Stomach smooth muscle (tissue), 2 donors: ENCODE measurements around the gene AIP.
"Not testable (repeated sequence)": the region's sequence is repeated elsewhere in the genome, so short reads cannot be mapped to it uniquely, and the experiment has no call there.

Experiments used
- H3K27ac ChIP-seq: one replicate; pipeline ENCODE4 v1.7.0; 2013; ENCODE audit warnings: mild to moderate bottlenecking, low read length, inconsistent platforms
- H3K27me3 ChIP-seq, 2 donors: one replicate each; pipeline ENCODE4 v1.7.0; 2013; ENCODE audit warnings: low read length in 2 of 2; ENCODE audit not compliant: insufficient read depth in 2 of 2, control insufficient read depth in 1 of 2
- H3K36me3 ChIP-seq, 2 donors: one replicate each; pipeline ENCODE4 v1.7.0; 2013; ENCODE audit warnings: low read length in 2 of 2; ENCODE audit not compliant: control insufficient read depth in 2 of 2, insufficient read depth in 2 of 2
- H3K4me1 ChIP-seq: one replicate; pipeline ENCODE4 v1.7.0; 2013; ENCODE audit warnings: low read length; ENCODE audit not compliant: control insufficient read depth, insufficient read depth
- H3K4me3 ChIP-seq, 2 donors: one replicate each; pipeline ENCODE4 v1.7.0; 2013; ENCODE audit warnings: low read length in 2 of 2
- H3K9ac ChIP-seq, 2 donors: one replicate each; pipeline ENCODE4 v1.7.0; 2013; ENCODE audit warnings: low read length in 2 of 2, mild to moderate bottlenecking in 1 of 2
- H3K9me3 ChIP-seq, 2 donors: one replicate each; pipeline ENCODE4 v1.7.0; 2013; ENCODE audit warnings: low read length in 2 of 2; ENCODE audit not compliant: control insufficient read depth in 2 of 2
- donor health status: healthy.
- donor health status: Pancreatic carcinoma.

AIP gene

DNA sequence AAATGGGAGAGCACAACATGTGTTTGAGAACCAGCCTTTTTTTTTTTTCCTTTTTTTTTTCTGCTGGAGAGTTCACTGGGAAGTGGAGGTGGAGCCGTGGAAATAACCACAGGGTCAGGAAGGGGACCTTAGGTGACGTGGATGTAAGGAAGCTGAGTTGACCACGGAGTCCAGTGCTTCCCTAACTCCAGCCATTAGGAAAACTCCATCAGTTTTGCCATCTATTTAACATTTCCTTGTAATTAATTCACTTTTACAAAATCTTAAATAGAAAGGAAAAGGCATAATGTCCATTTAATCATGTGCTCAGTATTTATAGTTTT lies 27.2 kb downstream of the AIP start:
- Histone ChIP-seq H3K36me3 (no peaks in the 10 kb centered on the region), H3K9ac (no peak overlapping the region), H3K4me1 (peaks cover 33% of the 10 kb centered on the region), H3K4me3 (no peak overlapping the region), H3K9me3 (no peaks in the 10 kb centered on the region), H3K27me3 (peaks cover under 1 to 3% of the 10 kb centered on the region in 2 donors), H3K27ac (no peak overlapping the region)

DNA sequence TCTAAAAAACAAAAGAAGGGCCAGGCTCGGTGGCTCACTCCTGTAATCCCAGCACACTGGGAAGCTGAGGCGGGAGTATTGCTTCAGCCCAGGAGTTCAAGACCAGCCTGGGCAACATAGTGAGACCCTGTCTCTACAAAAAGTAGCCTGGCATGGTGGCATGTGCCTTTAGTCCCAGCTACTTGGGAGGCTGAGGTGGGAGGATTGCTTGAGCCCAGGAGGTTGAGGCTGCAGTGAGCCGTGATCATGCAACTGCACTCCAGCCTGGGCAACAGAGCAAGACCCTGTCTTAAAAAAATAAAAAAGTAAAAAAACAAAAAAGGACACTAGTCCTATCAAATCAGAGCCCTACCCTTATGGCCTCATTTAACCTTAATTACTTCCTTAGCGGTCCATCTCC lies 28.7 kb downstream of the AIP start:
- H3K4me1 ChIP-seq, result peaks cover 19% of the 10 kb centered on the region
- H3K36me3 ChIP-seq, H3K27me3 ChIP-seq, H3K9me3 ChIP-seq, H3K4me3 ChIP-seq, H3K27ac ChIP-seq, H3K9ac ChIP-seq: not testable (repeated sequence)

DNA sequence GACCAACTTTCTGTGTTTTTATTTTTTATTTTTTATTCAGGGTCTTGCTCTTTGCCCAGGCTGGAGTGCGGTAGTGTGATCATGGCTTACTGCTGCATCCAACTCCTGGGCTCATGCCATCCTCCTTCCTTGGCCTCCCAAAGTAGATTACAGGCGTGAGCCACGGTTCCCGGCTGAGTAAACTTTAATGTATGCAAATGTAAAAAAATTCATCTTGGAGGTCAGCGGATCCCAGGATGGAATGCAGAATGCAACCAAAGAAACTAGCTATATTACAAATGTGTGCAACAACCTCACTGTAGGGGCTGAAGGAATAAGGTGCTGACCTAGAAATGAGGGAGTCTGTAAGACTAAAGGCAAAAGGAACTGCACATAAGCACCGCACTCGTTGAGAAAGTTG lies 31.3 kb downstream of the AIP start:
- no peak overlapping the region for H3K9ac ChIP-seq
- no peaks in the 10 kb centered on the region for H3K9me3 ChIP-seq
- no peak overlapping the region for H3K4me3 ChIP-seq
- peaks cover 0 to 4% of the 10 kb centered on the region in 2 donors for H3K27me3 ChIP-seq
- H3K4me1 ChIP-seq, result no peaks in the 10 kb centered on the region
- H3K36me3 ChIP-seq, result no peaks in the 10 kb centered on the region
- H3K27ac ChIP-seq, result no peak overlapping the region

DNA sequence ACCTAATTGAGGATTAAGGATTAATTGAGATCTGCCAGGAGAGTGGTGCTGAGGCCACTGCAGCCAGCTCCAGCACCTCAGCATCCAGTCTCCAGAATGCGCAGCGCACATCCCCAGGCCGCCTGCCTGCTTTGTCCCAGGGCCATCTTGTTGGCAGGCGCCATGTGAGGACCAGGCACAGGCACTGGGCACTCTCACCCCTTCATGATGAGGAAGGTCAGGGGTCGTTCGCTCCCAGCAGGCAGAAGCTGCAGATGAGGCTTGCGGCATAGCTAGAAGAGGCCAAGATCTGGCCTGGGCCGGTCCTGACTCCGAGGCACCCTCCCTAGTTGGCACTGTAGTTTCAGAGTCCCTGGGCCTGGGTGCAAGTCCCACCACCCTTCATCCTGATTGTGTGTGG lies 34.0 kb downstream of the AIP start:
- H3K9ac ChIP-seq, result no peak overlapping the region
- H3K4me3 ChIP-seq, result no peak overlapping the region
- no peaks in the 10 kb centered on the region for H3K9me3 ChIP-seq
- no peak overlapping the region for H3K27ac ChIP-seq
- H3K4me1 ChIP-seq, result no peaks in the 10 kb centered on the region
- H3K36me3 ChIP-seq, result no peaks in the 10 kb centered on the region
- H3K27me3 ChIP-seq, result peaks cover 0 to 4% of the 10 kb centered on the region in 2 donors

DNA sequence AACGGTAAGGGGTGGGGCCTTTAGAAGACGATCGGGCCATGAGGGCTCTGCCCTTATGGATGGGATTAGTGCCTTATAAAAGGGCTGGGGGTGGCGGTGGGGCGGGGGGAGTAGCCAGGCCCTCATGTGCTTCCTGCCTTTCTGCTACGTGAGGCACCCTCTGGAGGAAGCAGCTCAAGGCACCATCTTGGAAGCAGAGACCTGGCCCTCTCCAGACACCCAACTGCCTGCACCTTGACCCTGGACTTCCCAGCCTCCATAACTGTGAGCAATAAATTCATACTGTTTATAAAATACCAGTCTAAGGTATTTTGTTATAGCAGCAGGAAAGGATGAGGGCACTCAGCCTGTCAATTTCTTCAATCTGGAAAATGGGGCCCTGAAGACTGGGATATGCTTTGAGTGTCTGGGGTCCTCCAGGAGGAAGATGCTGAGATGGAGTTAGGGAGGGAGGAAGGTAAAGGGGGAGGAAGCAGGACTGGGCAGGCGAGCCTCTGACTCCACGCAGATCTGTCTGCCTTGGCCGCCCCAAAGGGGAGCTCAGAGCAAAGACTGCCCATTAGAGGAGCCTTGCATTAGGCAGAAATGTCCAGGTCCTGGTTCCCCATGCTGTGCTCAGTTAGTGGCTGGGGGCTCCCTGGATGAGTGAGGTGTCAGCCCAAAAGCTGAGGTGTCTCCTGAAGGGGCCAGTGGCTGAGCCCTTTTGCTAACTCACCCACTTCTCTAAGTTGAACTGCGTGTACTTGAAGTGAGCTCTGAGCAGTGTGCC lies 35.1 kb downstream of the AIP start:
- Histone ChIP-seq H3K27me3 (peaks cover 0 to 4% of the 10 kb centered on the region in 2 donors), H3K4me3 (no peak overlapping the region), H3K9ac (no peak overlapping the region), H3K4me1 (no peaks in the 10 kb centered on the region), H3K9me3 (no peaks in the 10 kb centered on the region), H3K27ac (no peak overlapping the region), H3K36me3 (no peaks in the 10 kb centered on the region)

DNA sequence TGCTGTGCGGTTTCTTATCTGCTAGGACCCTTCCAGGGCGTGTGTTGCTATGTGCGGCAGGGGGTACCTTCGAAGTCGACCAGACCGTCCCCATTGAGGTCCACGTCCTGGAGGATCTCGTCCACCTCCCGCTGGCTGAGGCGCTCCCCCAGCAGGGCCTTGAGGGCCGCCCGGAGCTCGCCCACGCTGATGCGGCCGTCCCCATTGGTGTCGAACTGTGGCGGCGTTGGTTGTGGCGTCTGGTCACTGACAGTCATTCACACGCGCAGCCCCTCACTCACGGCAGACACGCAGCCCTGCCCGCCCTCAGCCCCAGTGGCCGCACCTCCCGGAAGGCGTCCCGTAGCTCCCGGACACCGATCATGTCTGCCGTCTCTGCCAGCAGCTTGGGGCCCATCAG lies 36.9 kb downstream of the AIP start:
- Histone ChIP-seq H3K4me3 (no peak overlapping the region), H3K36me3 (no peaks in the 10 kb centered on the region), H3K9me3 (no peaks in the 10 kb centered on the region), H3K9ac (no peak overlapping the region), H3K27me3 (peaks cover 0 to 6% of the 10 kb centered on the region in 2 donors), H3K27ac (no peak overlapping the region), H3K4me1 (no peaks in the 10 kb centered on the region)

DNA sequence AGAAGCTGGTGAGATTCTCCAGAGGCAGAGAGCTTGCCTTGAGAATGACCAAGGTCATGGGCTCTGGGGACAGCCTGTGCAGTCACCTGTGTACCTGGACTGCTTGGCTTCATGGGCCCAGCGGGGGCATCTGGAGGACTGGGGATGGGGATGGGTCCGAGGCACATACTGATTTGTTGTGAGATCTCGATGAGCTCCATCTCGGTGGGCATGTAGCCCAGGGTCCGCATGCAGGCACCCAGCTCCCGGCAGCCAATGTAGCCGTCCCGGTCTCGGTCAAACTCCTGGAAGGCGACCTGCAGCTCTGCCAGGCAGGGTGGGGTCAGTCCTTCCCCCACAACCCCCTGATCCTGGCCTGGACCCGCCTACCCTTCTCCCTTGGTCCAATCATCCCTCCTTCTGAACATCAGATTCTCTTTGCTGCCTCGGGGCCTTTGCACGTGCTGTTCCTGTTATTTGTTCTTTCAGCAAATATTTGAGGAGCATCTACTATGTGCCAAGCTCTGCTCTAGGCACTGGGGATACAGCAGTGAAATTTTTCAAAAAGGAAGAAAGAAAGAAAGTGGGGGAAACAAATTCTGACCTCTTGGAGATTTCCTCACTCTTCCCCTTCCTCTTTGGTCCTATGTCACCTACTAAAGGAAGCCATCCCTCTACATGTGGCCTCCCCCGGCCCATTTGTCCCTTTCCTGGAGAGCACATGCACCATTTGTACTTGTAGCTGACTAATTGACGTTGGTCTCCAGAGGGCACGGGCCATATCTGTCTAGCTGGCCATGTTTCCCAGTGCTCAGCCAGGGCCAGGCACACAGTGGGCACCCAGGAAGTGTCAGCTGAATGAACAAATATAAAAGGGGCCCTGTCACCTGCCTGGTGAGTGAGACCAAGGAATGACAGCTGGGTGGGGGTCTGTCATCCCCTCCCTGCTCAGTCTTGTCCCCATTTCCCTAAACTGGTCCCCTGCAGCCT lies 38.3 kb downstream of the AIP start:
- no peak overlapping the region for H3K9ac ChIP-seq
- H3K27ac ChIP-seq, result no peak overlapping the region
- no peak overlapping the region for H3K4me3 ChIP-seq
- H3K4me1 ChIP-seq, result no peaks in the 10 kb centered on the region
- H3K27me3 ChIP-seq, result peaks cover 0 to 4% of the 10 kb centered on the region in 2 donors
- no peaks in the 10 kb centered on the region for H3K9me3 ChIP-seq
- H3K36me3 ChIP-seq, result no peaks in the 10 kb centered on the region

DNA sequence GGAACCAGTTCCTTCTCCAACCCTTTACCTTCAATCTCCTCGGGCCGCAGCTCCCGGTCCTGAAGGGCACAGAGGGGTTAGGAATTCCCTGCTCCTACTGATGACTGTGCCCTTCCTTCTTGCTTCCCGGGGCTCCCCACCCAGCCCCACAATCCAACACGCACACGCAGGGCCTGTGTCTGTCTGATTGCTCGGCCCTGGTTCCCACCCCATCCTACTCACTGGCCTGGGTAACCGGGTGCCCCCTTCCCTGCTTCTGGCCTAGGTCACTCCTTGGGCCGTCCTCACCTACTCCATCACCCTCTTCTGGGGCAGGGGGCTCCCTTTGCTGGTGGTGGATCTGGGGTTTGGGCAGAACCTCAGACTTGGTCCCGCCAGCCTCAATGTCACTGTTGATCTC lies 39.1 kb downstream of the AIP start:
- Histone ChIP-seq H3K9ac (no peak overlapping the region), H3K4me3 (no peak overlapping the region), H3K4me1 (no peaks in the 10 kb centered on the region), H3K27ac (no peak overlapping the region), H3K36me3 (no peaks in the 10 kb centered on the region), H3K9me3 (no peaks in the 10 kb centered on the region), H3K27me3 (peaks cover 0 to 4% of the 10 kb centered on the region in 2 donors)

DNA sequence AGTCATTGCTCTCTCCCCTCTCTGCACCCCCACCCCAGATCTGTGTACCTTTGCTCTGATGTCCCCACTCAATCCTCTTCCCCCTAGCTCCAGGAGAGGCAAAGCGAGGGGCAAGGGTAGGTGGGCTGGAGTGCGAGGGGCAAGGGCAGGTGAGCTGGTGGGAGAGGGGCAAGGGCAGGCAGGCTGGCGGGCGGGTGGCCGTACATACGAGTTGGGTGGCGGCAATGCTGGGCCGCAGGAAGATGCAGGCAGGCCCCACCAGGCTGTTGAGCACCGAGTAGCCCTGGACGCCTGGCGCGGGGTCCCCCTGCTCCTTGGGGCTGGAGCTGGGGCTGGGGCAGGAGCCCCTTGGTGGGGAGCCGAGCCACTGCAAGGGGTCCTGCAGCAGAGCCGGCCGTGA lies 39.5 kb downstream of the AIP start:
- Histone ChIP-seq H3K9me3 (no peaks in the 10 kb centered on the region), H3K36me3 (no peaks in the 10 kb centered on the region), H3K4me1 (no peaks in the 10 kb centered on the region), H3K9ac (no peak overlapping the region), H3K4me3 (no peak overlapping the region), H3K27ac (no peak overlapping the region), H3K27me3 (peaks cover 0 to 4% of the 10 kb centered on the region in 2 donors)

DNA sequence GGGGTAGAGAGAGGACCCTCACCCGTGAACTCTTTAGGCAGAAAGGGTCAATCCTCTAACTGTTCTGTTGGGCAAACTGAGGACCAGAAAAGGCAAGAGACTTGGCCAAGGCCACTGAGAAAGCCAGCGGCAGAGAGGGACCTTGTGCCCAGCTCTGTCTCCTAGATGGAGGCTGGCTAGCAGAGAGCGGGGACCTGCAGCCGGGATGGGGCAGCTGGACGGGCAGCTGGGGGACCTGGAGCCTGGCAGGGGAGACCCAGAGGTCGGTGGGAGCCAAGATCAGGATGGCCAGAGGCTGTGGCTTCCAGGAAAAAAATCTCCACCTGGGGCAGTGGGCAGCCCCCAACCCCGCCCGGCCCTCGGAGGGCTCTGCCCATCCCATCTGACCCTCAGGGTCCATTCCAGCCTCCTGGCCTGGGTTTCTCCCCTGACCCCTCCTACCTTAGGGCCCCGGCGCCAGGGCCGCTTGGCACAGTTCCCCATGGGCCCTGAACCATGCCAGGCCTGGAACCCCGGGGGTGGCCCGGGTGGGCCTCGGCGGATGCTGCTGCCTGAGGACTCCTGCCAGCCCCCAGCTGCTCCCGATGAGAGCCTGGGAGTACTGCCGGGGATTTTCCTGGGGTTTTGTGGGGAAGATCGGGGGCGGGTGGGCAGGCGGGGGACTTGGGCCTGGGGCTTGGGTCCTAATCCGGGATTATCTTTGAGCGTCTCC lies 40.2 kb downstream of the AIP start, which contains the start of gene CABP2:
Gene CABP2, minus strand, starts transcription at position 603 of the 712 bp plus-strand sequence. Its CDS starts 120 bp downstream, at position 483.
- H3K27ac ChIP-seq, result no peak within 1 kb of the TSS
- no peak within 1 kb of the TSS for H3K9ac ChIP-seq
- H3K4me1 ChIP-seq, result no peaks in the 10 kb centered on the region
- H3K9me3 ChIP-seq, result no peaks in the 10 kb centered on the region
- H3K4me3 ChIP-seq, result no peak within 1 kb of the TSS
- H3K36me3 ChIP-seq, result no peaks in the 10 kb centered on the region
- peaks cover 0 to 4% of the 10 kb centered on the region in 2 donors for H3K27me3 ChIP-seq
